ENCODE results near the gene ZNF280A. TPM values are rescaled to one million over a fixed set of nuclear protein-coding genes. Genes with fewer than 3 reads are reported as not detected.

The ZNF280A gene
- polyA plus RNA-seq, 1 donor from 2014 or later, result not detected

DNA sequence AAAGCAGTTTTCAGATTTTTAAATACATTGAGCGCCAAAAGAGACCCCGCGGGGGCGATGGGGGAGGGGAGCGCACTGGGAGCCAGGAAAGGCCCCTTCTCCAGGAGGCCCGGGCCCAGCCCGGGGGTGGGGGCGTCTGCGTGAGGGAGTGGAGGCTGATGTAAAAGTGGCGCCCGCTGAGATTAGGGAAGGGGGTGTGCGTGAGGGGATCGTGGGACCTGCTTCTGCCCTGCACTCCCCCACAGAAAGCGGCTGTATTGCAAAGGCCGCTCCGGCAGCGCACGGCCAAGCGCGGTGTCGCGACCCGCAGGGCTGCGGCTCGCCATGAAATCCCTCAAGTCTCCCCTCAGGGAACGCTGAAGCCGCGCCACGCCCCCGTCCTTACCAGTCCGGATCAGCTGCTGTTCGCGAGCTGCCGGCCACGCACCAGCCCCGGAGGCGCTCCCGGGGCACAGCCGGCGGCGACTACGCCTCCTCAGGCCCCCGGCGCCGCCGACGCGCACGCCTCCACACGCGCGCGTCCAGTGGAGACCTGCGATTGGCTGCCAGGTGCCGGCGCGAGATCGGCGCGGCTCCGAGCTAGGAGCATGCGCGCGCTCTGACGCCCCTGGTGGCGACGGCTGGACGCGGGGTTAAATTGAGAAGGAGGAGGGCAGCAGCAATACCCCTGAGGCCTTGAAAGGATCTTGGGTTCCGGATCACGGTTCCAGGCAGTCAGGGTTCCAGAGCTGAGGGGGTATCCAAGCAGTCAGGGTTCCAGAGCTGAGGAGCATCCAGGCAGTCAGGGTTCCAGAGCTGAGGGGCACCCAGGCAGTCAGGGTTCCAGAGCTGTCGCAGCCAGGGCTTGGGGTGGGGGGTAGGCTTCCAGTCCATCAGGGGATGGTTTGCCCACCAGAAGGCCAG, 11.5 kb downstream of the ZNF280A start, which contains the start of gene ZNF280B:
TSS of gene ZNF280B (minus strand) at position 469 of the 903 bp plus-strand sequence. CDS start 19,344 bp downstream, outside the sequence.
- H3K36me3 ChIP-seq (ENCODE audit: insufficient read depth, low read length), result peaks cover 4% of the 10 kb centered on the region
- H4K20me1 ChIP-seq (ENCODE audit: insufficient read depth), result no peaks in the 10 kb centered on the region
- peak within 1 kb of the TSS; percentile 94 for H3K4me2 ChIP-seq (ENCODE audit: low read length)
- no peaks in the 10 kb centered on the region for H3K9me2 ChIP-seq (ENCODE audit: insufficient read depth, low read length)
- H3K9ac ChIP-seq (ENCODE audit: low read length), result peak within 1 kb of the TSS; percentile 80
- peak within 1 kb of the TSS; percentile 62 for H3K27ac ChIP-seq (ENCODE audit: low read length)
- no peaks in the 10 kb centered on the region for H3K27me3 ChIP-seq (ENCODE audit: insufficient read depth, low read depth, low read length)
- H2AFZ ChIP-seq (ENCODE audit: low read depth, low read length), result peak within 1 kb of the TSS; percentile 93
- H3F3A ChIP-seq (ENCODE audit: insufficient read depth, low read length, poor library complexity, severe bottlenecking), result no peaks in the 10 kb centered on the region
- peak within 1 kb of the TSS; percentile 91 for H3K4me3 ChIP-seq (ENCODE audit: low read length)
- TF ChIP-seq, protein P1, sequence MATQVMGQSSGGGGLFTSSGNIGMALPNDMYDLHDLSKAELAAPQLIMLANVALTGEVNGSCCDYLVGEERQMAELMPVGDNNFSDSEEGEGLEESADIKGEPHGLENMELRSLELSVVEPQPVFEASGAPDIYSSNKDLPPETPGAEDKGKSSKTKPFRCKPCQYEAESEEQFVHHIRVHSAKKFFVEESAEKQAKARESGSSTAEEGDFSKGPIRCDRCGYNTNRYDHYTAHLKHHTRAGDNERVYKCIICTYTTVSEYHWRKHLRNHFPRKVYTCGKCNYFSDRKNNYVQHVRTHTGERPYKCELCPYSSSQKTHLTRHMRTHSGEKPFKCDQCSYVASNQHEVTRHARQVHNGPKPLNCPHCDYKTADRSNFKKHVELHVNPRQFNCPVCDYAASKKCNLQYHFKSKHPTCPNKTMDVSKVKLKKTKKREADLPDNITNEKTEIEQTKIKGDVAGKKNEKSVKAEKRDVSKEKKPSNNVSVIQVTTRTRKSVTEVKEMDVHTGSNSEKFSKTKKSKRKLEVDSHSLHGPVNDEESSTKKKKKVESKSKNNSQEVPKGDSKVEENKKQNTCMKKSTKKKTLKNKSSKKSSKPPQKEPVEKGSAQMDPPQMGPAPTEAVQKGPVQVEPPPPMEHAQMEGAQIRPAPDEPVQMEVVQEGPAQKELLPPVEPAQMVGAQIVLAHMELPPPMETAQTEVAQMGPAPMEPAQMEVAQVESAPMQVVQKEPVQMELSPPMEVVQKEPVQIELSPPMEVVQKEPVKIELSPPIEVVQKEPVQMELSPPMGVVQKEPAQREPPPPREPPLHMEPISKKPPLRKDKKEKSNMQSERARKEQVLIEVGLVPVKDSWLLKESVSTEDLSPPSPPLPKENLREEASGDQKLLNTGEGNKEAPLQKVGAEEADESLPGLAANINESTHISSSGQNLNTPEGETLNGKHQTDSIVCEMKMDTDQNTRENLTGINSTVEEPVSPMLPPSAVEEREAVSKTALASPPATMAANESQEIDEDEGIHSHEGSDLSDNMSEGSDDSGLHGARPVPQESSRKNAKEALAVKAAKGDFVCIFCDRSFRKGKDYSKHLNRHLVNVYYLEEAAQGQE (IDR thresholded peaks at IDR 0.05; ENCODE audit: borderline replicate concordance), result peak; percentile 43
- TF ChIP-seq CTCF (IDR thresholded peaks at IDR 0.05; ENCODE audit: poor library complexity, severe bottlenecking) (peak; percentile 98), MXI1 (conservative IDR thresholded peaks at IDR 0.05; ENCODE audit: poor library complexity, severe bottlenecking) (peak; percentile 92), POLR2AphosphoS5 (IDR thresholded peaks at IDR 0.05) (peak; percentile 87), RAD21 (conservative IDR thresholded peaks at IDR 0.05) (peak; percentile 8), SMC3 (conservative IDR thresholded peaks at IDR 0.05; ENCODE audit: poor library complexity) (peak; percentile 30), EP300 (conservative IDR thresholded peaks at IDR 0.05; ENCODE audit: poor library complexity, severe bottlenecking) (peak; percentile 42), TAF1 (IDR thresholded peaks at IDR 0.05; ENCODE audit: low read depth) (peak; percentile 63), EZH2 (IDR thresholded peaks at IDR 0.05; ENCODE audit: borderline replicate concordance, insufficient read depth, low read length, poor library complexity, severe bottlenecking) (no peak)
- H3K9me3 ChIP-seq (ENCODE audit: low read length), result no peaks in the 10 kb centered on the region
- peaks cover 15% of the 10 kb centered on the region for H3K79me2 ChIP-seq (replicated peaks; ENCODE audit: insufficient read depth, low read length)

- Histone ChIP-seq H2AFZ (ENCODE audit: low read depth, low read length) (peak overlapping the region; percentile 58), H3K79me2 (replicated peaks; ENCODE audit: insufficient read depth, low read length) (peaks cover 15% of the 10 kb centered on the region), H3K27me3 (ENCODE audit: insufficient read depth, low read depth, low read length) (no peaks in the 10 kb centered on the region), H3K9ac (ENCODE audit: low read length) (peak overlapping the region; percentile 80), H3K27ac (ENCODE audit: low read length) (peak overlapping the region; percentile 62), H3K4me3 (ENCODE audit: low read length) (peak overlapping the region; percentile 91), H3F3A (ENCODE audit: insufficient read depth, low read length, poor library complexity, severe bottlenecking) (no peaks in the 10 kb centered on the region), H3K9me3 (ENCODE audit: low read length) (no peaks in the 10 kb centered on the region), H3K36me3 (ENCODE audit: insufficient read depth, low read length) (peaks cover 4% of the 10 kb centered on the region), H4K20me1 (ENCODE audit: insufficient read depth) (no peaks in the 10 kb centered on the region), H3K9me2 (ENCODE audit: insufficient read depth, low read length) (no peaks in the 10 kb centered on the region), H3K4me2 (ENCODE audit: low read length) (peak overlapping the region; percentile 94)
- TF ChIP-seq MXI1 (conservative IDR thresholded peaks at IDR 0.05; ENCODE audit: poor library complexity, severe bottlenecking), result no peak
- TF ChIP-seq, protein P1 (IDR thresholded peaks at IDR 0.05; ENCODE audit: borderline replicate concordance), result no peak
- no peak for TF ChIP-seq SMC3 (conservative IDR thresholded peaks at IDR 0.05; ENCODE audit: poor library complexity)
- no peak for TF ChIP-seq TAF1 (IDR thresholded peaks at IDR 0.05; ENCODE audit: low read depth)
- no peak for TF ChIP-seq CTCF (IDR thresholded peaks at IDR 0.05; ENCODE audit: poor library complexity, severe bottlenecking)
- TF ChIP-seq EP300 (conservative IDR thresholded peaks at IDR 0.05; ENCODE audit: poor library complexity, severe bottlenecking), result no peak
- no peak for TF ChIP-seq RAD21 (conservative IDR thresholded peaks at IDR 0.05)
- no peak for TF ChIP-seq POLR2AphosphoS5 (IDR thresholded peaks at IDR 0.05)
- TF ChIP-seq EZH2 (IDR thresholded peaks at IDR 0.05; ENCODE audit: borderline replicate concordance, insufficient read depth, low read length, poor library complexity, severe bottlenecking), result no peak
Measured at GRCh38 chr22:22507743-22508273, 12.3 kb downstream of the ZNF280A start.
